ENCODE data around the gene ALOX5AP.
"Not testable (repeated sequence)": the region's sequence is repeated elsewhere in the genome, so short reads cannot be mapped to it uniquely, and the experiment has no call there.

Gene ALOX5AP

GRCh38 chr13:30739761-30740642, 4.7 kb downstream of the ALOX5AP start:
- Mint-ChIP-seq H3K9me3 (no peaks in the 10 kb centered on the region), H3K27ac (peak overlapping the region; percentile 75), H3K4me1 (peaks cover 80% of the 10 kb centered on the region), H3K36me3 (peaks cover 9% of the 10 kb centered on the region), H3K4me3 (peak overlapping the region; percentile 72), H3K27me3 (no peaks in the 10 kb centered on the region)
- ATAC-seq: peak; percentile 64

GRCh38 chr13:30742901-30743300, 7.6 kb downstream of the ALOX5AP start:
- ATAC-seq: no peak
- Mint-ChIP-seq H3K27me3 (no peaks in the 10 kb centered on the region), H3K36me3 (peaks cover 14% of the 10 kb centered on the region), H3K27ac (peak overlapping the region; percentile 74), H3K4me1 (peaks cover 67% of the 10 kb centered on the region), H3K4me3 (no peak overlapping the region), H3K9me3 (no peaks in the 10 kb centered on the region)

GRCh38 chr13:30743319-30744055, 8.1 kb downstream of the ALOX5AP start:
- peak; percentile 25 for ATAC-seq
- H3K36me3 Mint-ChIP-seq: peaks cover 14% of the 10 kb centered on the region
- no peaks in the 10 kb centered on the region for H3K27me3 Mint-ChIP-seq

GRCh38 chr13:30744056-30744680, 8.8 kb downstream of the ALOX5AP start:
- H3K36me3 Mint-ChIP-seq: peaks cover 18% of the 10 kb centered on the region
- H3K9me3 Mint-ChIP-seq: no peaks in the 10 kb centered on the region
- no peaks in the 10 kb centered on the region for H3K27me3 Mint-ChIP-seq
- peaks cover 58% of the 10 kb centered on the region for H3K4me1 Mint-ChIP-seq
- H3K4me3 Mint-ChIP-seq: peak overlapping the region; percentile 24
- ATAC-seq: peak; percentile 98
- peak overlapping the region; percentile 74 for H3K27ac Mint-ChIP-seq

More at GRCh38 chr13:30743319-30744055, 8.1 kb downstream of the ALOX5AP start:
- H3K4me1 Mint-ChIP-seq: peaks cover 62% of the 10 kb centered on the region
- no peaks in the 10 kb centered on the region for H3K9me3 Mint-ChIP-seq
- H3K4me3 Mint-ChIP-seq: peak overlapping the region; percentile 24
- H3K27ac Mint-ChIP-seq: peak overlapping the region; percentile 74

GRCh38 chr13:30744681-30745077, 9.3 kb downstream of the ALOX5AP start:
- Mint-ChIP-seq H3K27ac (peak overlapping the region; percentile 74), H3K9me3 (no peaks in the 10 kb centered on the region), H3K36me3 (peaks cover 19% of the 10 kb centered on the region), H3K4me1 (peaks cover 54% of the 10 kb centered on the region), H3K4me3 (no peak overlapping the region), H3K27me3 (no peaks in the 10 kb centered on the region)
- ATAC-seq: no peak

GRCh38 chr13:30745906-30746686, 10.8 kb downstream of the ALOX5AP start:
- ATAC-seq: no peak
- H3K9me3 Mint-ChIP-seq: no peaks in the 10 kb centered on the region
- H3K27me3 Mint-ChIP-seq: no peaks in the 10 kb centered on the region
- H3K4me3 Mint-ChIP-seq: no peak overlapping the region
- H3K36me3 Mint-ChIP-seq: peaks cover 29% of the 10 kb centered on the region
- H3K27ac Mint-ChIP-seq: peak overlapping the region; percentile 74
- peaks cover 41% of the 10 kb centered on the region for H3K4me1 Mint-ChIP-seq

- Mint-ChIP-seq H3K4me1 (peaks cover 41% of the 10 kb centered on the region), H3K27me3 (no peaks in the 10 kb centered on the region), H3K4me3 (no peak overlapping the region), H3K9me3 (no peaks in the 10 kb centered on the region), H3K27ac (no peak overlapping the region), H3K36me3 (peaks cover 36% of the 10 kb centered on the region)
- no peak for ATAC-seq
Observed at GRCh38 chr13:30746791-30747190, 11.4 kb downstream of the ALOX5AP start.

- peaks cover 39% of the 10 kb centered on the region for H3K36me3 Mint-ChIP-seq
- H3K9me3 Mint-ChIP-seq, H3K27me3 Mint-ChIP-seq, H3K27ac Mint-ChIP-seq, ATAC-seq, H3K4me3 Mint-ChIP-seq: not testable (repeated sequence)
- H3K4me1 Mint-ChIP-seq: peaks cover 38% of the 10 kb centered on the region
Observed at GRCh38 chr13:30747845-30748244, 12.5 kb downstream of the ALOX5AP start.

- peaks cover 30% of the 10 kb centered on the region for H3K4me1 Mint-ChIP-seq
- no peak overlapping the region for H3K4me3 Mint-ChIP-seq
- no peak overlapping the region for H3K27ac Mint-ChIP-seq
- no peaks in the 10 kb centered on the region for H3K27me3 Mint-ChIP-seq
- H3K9me3 Mint-ChIP-seq: no peaks in the 10 kb centered on the region
- ATAC-seq: no peak
- H3K36me3 Mint-ChIP-seq: peaks cover 30% of the 10 kb centered on the region
Observed at GRCh38 chr13:30748717-30749116, 13.4 kb downstream of the ALOX5AP start.

- Mint-ChIP-seq H3K4me1 (peaks cover 16% of the 10 kb centered on the region), H3K4me3 (no peak overlapping the region), H3K27ac (no peak overlapping the region), H3K36me3 (peaks cover 30% of the 10 kb centered on the region), H3K9me3 (no peaks in the 10 kb centered on the region), H3K27me3 (no peaks in the 10 kb centered on the region)
- ATAC-seq: no peak
Observed at GRCh38 chr13:30750036-30750435, 14.7 kb downstream of the ALOX5AP start.

GRCh38 chr13:30751183-30751933, 16.0 kb downstream of the ALOX5AP start:
- H3K27me3 Mint-ChIP-seq: no peaks in the 10 kb centered on the region
- H3K4me1 Mint-ChIP-seq: peaks cover 3% of the 10 kb centered on the region
- H3K4me3 Mint-ChIP-seq: no peak overlapping the region
- peaks cover 25% of the 10 kb centered on the region for H3K36me3 Mint-ChIP-seq
- no peak overlapping the region for H3K27ac Mint-ChIP-seq
- no peak for ATAC-seq
- H3K9me3 Mint-ChIP-seq: no peaks in the 10 kb centered on the region

GRCh38 chr13:30752201-30752797, 17.0 kb downstream of the ALOX5AP start:
- H3K4me1 Mint-ChIP-seq: no peaks in the 10 kb centered on the region
- H3K27me3 Mint-ChIP-seq: no peaks in the 10 kb centered on the region
- H3K36me3 Mint-ChIP-seq: peaks cover 30% of the 10 kb centered on the region
- no peaks in the 10 kb centered on the region for H3K9me3 Mint-ChIP-seq
- H3K4me3 Mint-ChIP-seq: no peak overlapping the region
- ATAC-seq: no peak
- no peak overlapping the region for H3K27ac Mint-ChIP-seq

- Mint-ChIP-seq H3K9me3 (no peaks in the 10 kb centered on the region), H3K27ac (no peak overlapping the region), H3K27me3 (no peaks in the 10 kb centered on the region), H3K4me3 (no peak overlapping the region), H3K36me3 (peaks cover 38% of the 10 kb centered on the region), H3K4me1 (no peaks in the 10 kb centered on the region)
- ATAC-seq: no peak
Observed at GRCh38 chr13:30753030-30753616, 17.8 kb downstream of the ALOX5AP start.
